Heart left ventricle (tissue), 16 donors: ENCODE results near the gene BAZ2B. TPM values are rescaled to one million over a fixed set of nuclear protein-coding genes. Genes with fewer than 3 reads are reported as not detected.

ENCODE experiments used
- ATAC-seq, 4 donors: fragments of 200-7000 bp; cut with Tn5 transposase; one replicate each; pipeline ENCODE4 v1.9.1; 2020 to 2022; ENCODE audit warnings: moderate library complexity in 4 of 4, mild to moderate bottlenecking in 3 of 4, moderate number of reproducible peaks in 1 of 4
- DNase-seq, 5 donors: peaks; one replicate each; pipeline ENCODE4 v3.0.0-alpha.2; 2020
- H3K27ac ChIP-seq, 12 donors: fragments of 200-600 bp; sonication (generic) in 4 of 12; one replicate each; pipeline versions ENCODE4 v1.5.0 to v1.8.0; 2016 to 2022; ENCODE audit warnings: mild to moderate bottlenecking in 2 of 12
- H3K27me3 ChIP-seq, 9 donors: fragments of 200-600 bp; sonication (generic) in 2 of 9; one replicate each; pipeline versions ENCODE4 v1.5.1 to v1.8.0; 2016 to 2022; ENCODE audit warnings: mild to moderate bottlenecking in 3 of 9
- H3K36me3 ChIP-seq, 9 donors: fragments of 200-600 bp; sonication (generic) in 2 of 9; one replicate each; pipeline versions ENCODE4 v1.5.0 to v1.8.0; 2018 to 2022; ENCODE audit warnings: mild to moderate bottlenecking in 2 of 9
- H3K4me1 ChIP-seq, 12 donors: fragments of 200-600 bp; sonication (generic) in 4 of 12; one replicate each; pipeline versions ENCODE4 v1.5.0 to v1.8.0; 2016 to 2022; ENCODE audit warnings: mild to moderate bottlenecking in 3 of 12
- H3K4me3 ChIP-seq, 12 donors: fragments of 200-600 bp; sonication (generic) in 4 of 12; one replicate each; pipeline versions ENCODE4 v1.5.0 to v1.8.0; 2017 to 2022; ENCODE audit warnings: mild to moderate bottlenecking in 9 of 12, moderate library complexity in 4 of 12
- H3K9me3 ChIP-seq, 12 donors: fragments of 200-600 bp; sonication (generic) in 4 of 12; one replicate each; pipeline versions ENCODE4 v1.5.0 to v1.8.0; 2016 to 2022; ENCODE audit warnings: mild to moderate bottlenecking in 1 of 12
- POLR2A ChIP-seq, 2 donors: fragments of 450-650 bp; IDR thresholded peaks; one replicate each; pipeline ENCODE4 v1.6.1; 2017; ENCODE audit warnings: antibody characterized with exemption in 2 of 2, mild to moderate bottlenecking in 2 of 2, moderate library complexity in 2 of 2
- WGBS, 4 donors: extraction: QIAGEN DNeasy Blood & Tissue Kit in 2 of 4; methylation state at CpG; one replicate each; pipeline versions ENCODE4 v1.1.5 to v1.1.7; 2013 to 2018; 5-methylcytosine and 5-hydroxymethylcytosine counted together
- intact Hi-C, 10 donors: fragments of 100-400 bp; cut with DNase I; formaldehyde crosslinking; loops; one replicate each; pipeline versions ENCODE4 v1.11.1 to v1.14.2; 2022
- polyA plus RNA-seq, 2 donors: library from polyadenylated mRNA; stranded (reverse); fragments of 200-250 nt; gene quantifications; one replicate each; pipeline ENCODE4 v1.2.3, GENCODE V29; 2013
- total RNA-seq, 9 donors: library from RNA; depleted of rRNA in 2 of 9; stranded (reverse); fragments of >200 nt in 2 of 9; fragmentation: NEBNext Ultra II Directional in 3 of 9; extraction: Animal tissue kit (Norgen Biotek cat#: 25700) in 3 of 9; gene quantifications; one replicate each; pipeline versions ENCODE4 v1.1.0 to v1.2.4, GENCODE V29; 2016 to 2023
- TF ChIP-seq, protein P1 (sequence below), 12 donors: fragments of 200-600 bp; sonication (generic) in 4 of 12; IDR thresholded peaks; one replicate each; pipeline versions ENCODE4 v1.5.0 to v1.8.0; 2018 to 2022; ENCODE audit warnings: antibody characterized with exemption in 12 of 12, mild to moderate bottlenecking in 5 of 12
- donor health status: ischemic (EF 13 %, LVEDD 7.1; RV severe dilation, severe dysfunction).
- donor health status: healthy with polysubstance abuse.
- donor health status: DM: no; HTN: yes; CAD: no.
- donor health status: DM: no; HTN: no; CAD: no.
- donor health status: ischemic (EF 25% LVEDD 6.9; RV normal size, moderate dysfunction).
- donor health status: ischemic (EF 25% LVEDD 5.7; RV mildly dilated, moderate dysfunction).
- donor health status: healthy.
- donor health status: DM: yes; HTN: yes; CAD: no.
- donor health status: ischemic (EF 35%, LVEDD 5.7; RV mildly dilated, moderate dysfunction).
- donor health status: nonischemic (EF 11% LVEDD 7.7; RV severe dilation, severe dysfunction).
- donor health status: DM: yes; HTN: yes; CAD: no.
- donor health status: PGD.
- donor health status: ischemic (EF 29% LVEDD 5.4; RV normal size, mild dysfunction).
- donor health status: nonischemic (EF 23%, LVEDD 6.1; RV moderate dilation, normal function).

BAZ2B gene
- total and polyA plus RNA-seq, 11 donors: 15.3 to 56.5 (median 40.2) TPM

DNA sequence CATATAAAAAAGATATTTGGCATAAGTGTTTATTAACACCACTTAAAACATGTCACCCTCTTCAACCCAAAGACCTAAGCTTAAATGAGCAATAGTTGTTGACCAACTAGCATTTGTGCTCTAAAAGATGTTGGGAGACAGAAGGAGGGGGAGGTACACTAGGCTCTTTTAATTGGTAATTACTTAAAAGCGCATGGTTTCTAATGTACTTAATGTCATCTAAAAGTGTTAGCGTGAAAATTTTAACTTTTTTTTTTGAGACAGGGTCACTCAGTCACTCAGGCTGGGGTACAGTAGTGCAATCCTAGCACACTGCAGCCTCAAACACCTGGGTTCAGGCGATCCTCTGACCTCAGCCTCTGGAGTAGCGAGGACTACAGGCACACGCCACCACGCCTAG, 335.3 kb downstream of the BAZ2B start:
- DNase-seq (no peak), ATAC-seq (no peak)
- intact Hi-C loops: no loop called here
- Histone ChIP-seq H3K27me3 (no peaks in the 10 kb centered on the region), H3K4me1 (peaks cover 0 to 16% (median 7%) of the 10 kb centered on the region in 12 donors), H3K27ac (no peak overlapping the region), H3K9me3 (no peaks in the 10 kb centered on the region), H3K4me3 (no peak overlapping the region), H3K36me3 (peaks cover 0 to 52% (median 12%) of the 10 kb centered on the region in 9 donors)
- WGBS, 4 donors: 96 to 98% (median 97%) methylated on average over 6 of the region's 6 CpGs
- TF ChIP-seq POLR2A (IDR thresholded peaks at IDR 0.05): no peak
- TF ChIP-seq, protein P1, sequence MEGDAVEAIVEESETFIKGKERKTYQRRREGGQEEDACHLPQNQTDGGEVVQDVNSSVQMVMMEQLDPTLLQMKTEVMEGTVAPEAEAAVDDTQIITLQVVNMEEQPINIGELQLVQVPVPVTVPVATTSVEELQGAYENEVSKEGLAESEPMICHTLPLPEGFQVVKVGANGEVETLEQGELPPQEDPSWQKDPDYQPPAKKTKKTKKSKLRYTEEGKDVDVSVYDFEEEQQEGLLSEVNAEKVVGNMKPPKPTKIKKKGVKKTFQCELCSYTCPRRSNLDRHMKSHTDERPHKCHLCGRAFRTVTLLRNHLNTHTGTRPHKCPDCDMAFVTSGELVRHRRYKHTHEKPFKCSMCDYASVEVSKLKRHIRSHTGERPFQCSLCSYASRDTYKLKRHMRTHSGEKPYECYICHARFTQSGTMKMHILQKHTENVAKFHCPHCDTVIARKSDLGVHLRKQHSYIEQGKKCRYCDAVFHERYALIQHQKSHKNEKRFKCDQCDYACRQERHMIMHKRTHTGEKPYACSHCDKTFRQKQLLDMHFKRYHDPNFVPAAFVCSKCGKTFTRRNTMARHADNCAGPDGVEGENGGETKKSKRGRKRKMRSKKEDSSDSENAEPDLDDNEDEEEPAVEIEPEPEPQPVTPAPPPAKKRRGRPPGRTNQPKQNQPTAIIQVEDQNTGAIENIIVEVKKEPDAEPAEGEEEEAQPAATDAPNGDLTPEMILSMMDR (IDR thresholded peaks at IDR 0.05): no peak

DNA sequence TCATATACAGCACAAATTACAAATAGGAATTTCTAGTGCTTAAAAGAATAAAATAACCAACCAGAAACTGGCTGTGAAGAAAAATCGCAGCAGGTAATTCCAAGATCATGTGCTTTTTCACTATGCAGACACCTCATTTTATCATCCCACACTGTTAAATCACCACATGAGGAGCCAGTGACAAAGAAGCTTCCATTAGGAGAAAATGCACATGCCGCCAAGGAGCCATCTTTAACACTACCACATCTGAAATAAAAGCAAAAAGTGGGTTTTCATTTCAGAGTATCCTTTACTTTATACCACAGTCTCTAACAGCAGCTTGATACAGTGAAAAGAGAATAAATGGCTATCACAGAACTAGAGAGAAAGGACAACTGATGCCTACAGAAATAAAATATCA, 336.6 kb downstream of the BAZ2B start:
- intact Hi-C loops: no loop called here
- Histone ChIP-seq H3K27me3 (no peaks in the 10 kb centered on the region), H3K36me3 (peaks cover 0 to 61% (median 12%) of the 10 kb centered on the region in 9 donors), H3K27ac (no peak overlapping the region), H3K9me3 (no peaks in the 10 kb centered on the region), H3K4me3 (no peak overlapping the region), H3K4me1 (peaks cover 0 to 4% (median 0%) of the 10 kb centered on the region in 12 donors)
- no peak for DNase-seq
- no peak for TF ChIP-seq POLR2A (IDR thresholded peaks at IDR 0.05)
- TF ChIP-seq, protein P1 (IDR thresholded peaks at IDR 0.05): no peak
- 93 to 95% (median 95%) methylated on average over 2 of the region's 2 CpGs for WGBS, 4 donors
- ATAC-seq: no peak

DNA sequence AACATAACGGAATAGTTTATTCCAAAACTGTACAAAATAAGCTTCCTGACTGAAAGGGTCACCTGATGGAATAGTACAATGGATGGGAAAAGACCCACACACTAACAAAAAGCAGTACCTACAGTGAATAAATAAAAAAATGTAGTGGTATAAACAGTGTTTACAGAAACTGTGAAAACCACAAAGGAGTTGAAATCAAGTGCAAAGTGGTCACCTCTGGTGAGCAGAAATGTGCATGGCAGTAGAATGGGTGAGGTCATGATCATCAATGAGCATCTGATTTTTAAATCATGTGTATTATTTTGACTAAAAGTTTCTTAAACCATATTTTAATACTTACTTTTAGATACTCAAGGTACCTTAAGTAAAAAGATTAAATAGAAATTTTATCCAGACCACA, 341.2 kb downstream of the BAZ2B start:
- no peaks in the 10 kb centered on the region for H3K27me3 ChIP-seq
- H3K27ac ChIP-seq: no peak overlapping the region
- ATAC-seq (no peak), DNase-seq (no peak)
- H3K9me3 ChIP-seq: no peaks in the 10 kb centered on the region
- H3K4me1 ChIP-seq: no peaks in the 10 kb centered on the region
- no peak overlapping the region for H3K4me3 ChIP-seq
- TF ChIP-seq POLR2A (IDR thresholded peaks at IDR 0.05): no peak
- TF ChIP-seq, protein P1 (IDR thresholded peaks at IDR 0.05): no peak
- intact Hi-C loops: no loop called here
- peaks cover 3 to 71% (median 27%) of the 10 kb centered on the region in 9 donors for H3K36me3 ChIP-seq
- 94 to 99% (median 96%) methylated on average over 1 of the region's 1 CpG for WGBS, 4 donors

DNA sequence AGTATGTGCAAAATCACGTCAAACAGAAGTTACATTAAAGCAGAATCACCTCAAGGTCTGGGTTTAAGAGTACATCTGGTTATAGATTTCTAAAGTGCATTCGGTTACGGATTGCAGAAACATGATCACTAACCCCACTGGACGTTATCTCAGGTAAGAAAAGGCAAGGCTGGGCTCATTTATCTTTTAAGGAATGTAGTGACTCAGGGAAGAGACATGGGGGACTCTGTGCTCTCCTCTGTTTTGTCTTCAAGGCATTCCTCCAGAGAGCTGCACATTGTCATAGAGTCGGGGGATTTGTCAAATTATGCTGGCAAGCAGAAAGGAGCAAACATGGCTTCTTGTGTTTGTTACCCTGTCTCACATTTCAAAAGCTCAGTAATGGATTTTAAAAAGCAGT, 344.2 kb downstream of the BAZ2B start:
- 86 to 90% (median 88%) methylated on average over 5 of the region's 5 CpGs for WGBS, 4 donors
- Histone ChIP-seq H3K4me3 (no peak overlapping the region), H3K4me1 (peaks cover 0 to 7% (median 0%) of the 10 kb centered on the region in 12 donors), H3K9me3 (no peaks in the 10 kb centered on the region), H3K36me3 (peaks cover 3 to 45% (median 22%) of the 10 kb centered on the region in 9 donors), H3K27me3 (no peaks in the 10 kb centered on the region), H3K27ac (no peak overlapping the region)
- ATAC-seq: no peak
- TF ChIP-seq, protein P1 (IDR thresholded peaks at IDR 0.05): no peak
- no peak for TF ChIP-seq POLR2A (IDR thresholded peaks at IDR 0.05)
- intact Hi-C loops: no loop called here
- DNase-seq: no peak
